ENCODE results near the gene SCAF1. TPM values are rescaled to one million over a fixed set of nuclear protein-coding genes. Genes with fewer than 3 reads are reported as not detected.

Gene SCAF1
- total RNA-seq, 2 donors from 2014 or later: 84.8 to 94.5 TPM

GRCh38 chr19:49613374-49613773 is 28.6 kb upstream of the SCAF1 start:
- H3K4me3 ChIP-seq (ENCODE audit: low read length): no peak overlapping the region

DNA sequence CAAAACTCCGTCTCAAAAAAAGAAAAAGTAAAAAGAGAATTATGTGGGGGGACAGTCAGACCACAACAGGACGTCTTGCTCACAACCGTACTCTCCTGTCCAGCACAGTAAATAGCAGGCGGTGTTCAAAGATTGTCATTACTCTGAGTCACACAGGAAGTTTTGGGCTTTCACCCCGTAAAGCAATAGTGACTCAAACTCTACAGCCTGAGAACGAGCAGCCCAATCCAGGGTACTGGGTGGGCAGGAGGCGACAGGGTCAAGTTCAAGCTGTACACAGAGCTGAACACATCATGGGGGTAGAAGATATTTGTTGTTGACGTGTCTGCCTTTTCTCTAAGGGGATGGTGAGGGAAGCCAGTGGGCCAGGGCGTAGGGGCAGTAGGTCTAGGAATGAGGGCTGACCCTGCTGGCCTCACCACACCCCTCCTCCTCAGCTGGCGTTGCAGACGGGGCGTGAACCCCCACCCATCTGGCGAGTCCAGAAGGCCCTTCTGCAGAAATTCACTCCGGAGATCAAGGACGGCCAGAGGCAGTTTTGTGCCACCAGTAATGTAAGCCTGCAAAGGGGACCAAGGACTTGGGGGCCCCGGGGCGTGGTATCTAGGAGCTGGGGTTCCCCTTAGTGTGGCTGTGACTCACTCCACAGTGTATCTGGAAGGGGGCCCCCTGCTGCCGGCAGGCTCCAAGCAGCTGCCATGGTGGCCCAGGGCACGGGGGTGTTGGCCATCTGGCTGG is 27.7 kb upstream of the SCAF1 start:
- Mint-ChIP-seq H3K36me3 (ENCODE audit: low read depth) (peaks cover 77% of the 10 kb centered on the region), H3K27me3 (ENCODE audit: insufficient read depth) (no peaks in the 10 kb centered on the region), H3K4me3 (no peak overlapping the region), H3K27ac (no peak overlapping the region), H3K9me3 (no peaks in the 10 kb centered on the region), H3K4me1 (no peaks in the 10 kb centered on the region)
- no peak overlapping the region for H3K4me3 ChIP-seq (ENCODE audit: low read length)
- no peaks in the 10 kb centered on the region for H3K9me3 ChIP-seq (ENCODE audit: control insufficient read depth, low read length)
- H3K27ac ChIP-seq (ENCODE audit: low read depth, low read length): no peak overlapping the region
- TF ChIP-seq CTCF (conservative IDR thresholded peaks at IDR 0.05): no peak
- H3K9ac ChIP-seq (ENCODE audit: extremely low read depth, low read length, poor library complexity, severe bottlenecking): no peak overlapping the region
- H3K36me3 ChIP-seq (ENCODE audit: control insufficient read depth, insufficient read depth, low read length): peaks cover 69% of the 10 kb centered on the region
- no peaks in the 10 kb centered on the region for H3K4me1 ChIP-seq (ENCODE audit: control insufficient read depth, insufficient read depth, low read length)
- H3K27me3 ChIP-seq (ENCODE audit: control insufficient read depth, insufficient read depth, low read length, poor library complexity, severe bottlenecking): no peaks in the 10 kb centered on the region
- WGBS, 2 experiments (ENCODE audit: insufficient coverage in 1 of 2, insufficient read length in 1 of 2): 96 to 97% methylated on average over 11 to 19 of the region's 19 CpGs
- no peak for DNase-seq

More at GRCh38 chr19:49613374-49613773, 28.6 kb upstream of the SCAF1 start:
- no peaks in the 10 kb centered on the region for H3K9me3 ChIP-seq (ENCODE audit: control insufficient read depth, low read length)
- TF ChIP-seq CTCF (conservative IDR thresholded peaks at IDR 0.05): no peak
- DNase-seq: no peak
- no peaks in the 10 kb centered on the region for H3K9me3 Mint-ChIP-seq
- 97 to 100% methylated on average over 2 to 4 of the region's 4 CpGs for WGBS, 2 experiments (ENCODE audit: insufficient coverage in 1 of 2, insufficient read length in 1 of 2)
- peaks cover 80% of the 10 kb centered on the region for H3K36me3 Mint-ChIP-seq (ENCODE audit: low read depth)
- no peaks in the 10 kb centered on the region for H3K27me3 ChIP-seq (ENCODE audit: control insufficient read depth, insufficient read depth, low read length, poor library complexity, severe bottlenecking)
- no peak overlapping the region for H3K27ac ChIP-seq (ENCODE audit: low read depth, low read length)
- H3K4me3 Mint-ChIP-seq: no peak overlapping the region
- no peaks in the 10 kb centered on the region for H3K4me1 Mint-ChIP-seq
- no peaks in the 10 kb centered on the region for H3K27me3 Mint-ChIP-seq (ENCODE audit: insufficient read depth)
- H3K9ac ChIP-seq (ENCODE audit: extremely low read depth, low read length, poor library complexity, severe bottlenecking): no peak overlapping the region
- H3K4me1 ChIP-seq (ENCODE audit: control insufficient read depth, insufficient read depth, low read length): no peaks in the 10 kb centered on the region
- H3K36me3 ChIP-seq (ENCODE audit: control insufficient read depth, insufficient read depth, low read length): peaks cover 71% of the 10 kb centered on the region
- H3K27ac Mint-ChIP-seq: peak overlapping the region; percentile 41

- peaks cover 75% of the 10 kb centered on the region for H3K36me3 Mint-ChIP-seq (ENCODE audit: low read depth)
- no peak overlapping the region for H3K27ac Mint-ChIP-seq
- H3K4me3 Mint-ChIP-seq: no peak overlapping the region
- TF ChIP-seq CTCF (conservative IDR thresholded peaks at IDR 0.05): no peak
- H3K27me3 Mint-ChIP-seq (ENCODE audit: insufficient read depth): no peaks in the 10 kb centered on the region
- H3K4me1 ChIP-seq (ENCODE audit: control insufficient read depth, insufficient read depth, low read length): no peaks in the 10 kb centered on the region
- no peaks in the 10 kb centered on the region for H3K9me3 ChIP-seq (ENCODE audit: control insufficient read depth, low read length)
- no peaks in the 10 kb centered on the region for H3K4me1 Mint-ChIP-seq
- H3K27me3 ChIP-seq (ENCODE audit: control insufficient read depth, insufficient read depth, low read length, poor library complexity, severe bottlenecking): no peaks in the 10 kb centered on the region
- no peaks in the 10 kb centered on the region for H3K9me3 Mint-ChIP-seq
- no peak overlapping the region for H3K27ac ChIP-seq (ENCODE audit: low read depth, low read length)
- H3K4me3 ChIP-seq (ENCODE audit: low read length): no peak overlapping the region
- no peak for DNase-seq
- no peak overlapping the region for H3K9ac ChIP-seq (ENCODE audit: extremely low read depth, low read length, poor library complexity, severe bottlenecking)
- peaks cover 71% of the 10 kb centered on the region for H3K36me3 ChIP-seq (ENCODE audit: control insufficient read depth, insufficient read depth, low read length)
- 93 to 96% methylated on average over 18 to 23 of the region's 23 CpGs for WGBS, 2 experiments (ENCODE audit: insufficient coverage in 1 of 2, insufficient read length in 1 of 2)
Measured at GRCh38 chr19:49615861-49616260, 26.1 kb upstream of the SCAF1 start.

Measured in endodermal cell (in vitro differentiated cells).